DND-41 (cell line): ENCODE measurements around the gene IP6K2.

ENCODE experiments used
- CTCF ChIP-seq: IDR thresholded peaks from 2 replicates; pipeline ENCODE4 v1.5.1; 2012; ENCODE audit warnings: borderline replicate concordance, low read length, moderate library complexity, mild to moderate bottlenecking; ENCODE audit not compliant: poor library complexity, severe bottlenecking; ENCODE audit errors: extremely low read depth
- EZH2 ChIP-seq: IDR thresholded peaks from 3 replicates; pipeline ENCODE4 v1.6.1; 2012; ENCODE audit warnings: borderline replicate concordance, low read depth, mild to moderate bottlenecking, moderate library complexity, low read length, inconsistent platforms; ENCODE audit not compliant: severe bottlenecking

GRCh38 chr3:48762816-48763215 lies 45.8 kb upstream of the IP6K2 start:
- TF ChIP-seq CTCF (no peak), EZH2 (no peak)
